ENCODE measurements around the gene SOX8. TPM values are rescaled to one million over a fixed set of nuclear protein-coding genes. Genes with fewer than 3 reads are reported as not detected.

The SOX8 gene
- polyA plus RNA-seq, 3 donors = not detected

- TF ChIP-seq CTCF (IDR thresholded peaks at IDR 0.05) = no peak
- Histone ChIP-seq H4K20me1 (ENCODE audit: insufficient read depth, low read length) (no peaks in the 10 kb centered on the region), H3K4me3 (replicated peaks in 1 of 3; ENCODE audit: low read depth in 2 of 3, low read length in 3 of 3) (no peak overlapping the region), H3K79me2 (ENCODE audit: insufficient read depth, low read length) (no peaks in the 10 kb centered on the region), H3K9me3 (replicated peaks in 1 of 2; ENCODE audit: control insufficient read depth in 1 of 2, insufficient read depth in 1 of 2, low read length in 2 of 2) (no peaks in the 10 kb centered on the region), H3K27ac (ENCODE audit: low read depth in 1 of 2, low read length in 2 of 2) (no peak overlapping the region), H3K9ac (ENCODE audit: insufficient read depth, low read length, poor library complexity, severe bottlenecking) (no peak overlapping the region), H3K36me3 (replicated peaks in 1 of 2; ENCODE audit: control insufficient read depth in 1 of 2, insufficient read depth in 2 of 2, low read length in 2 of 2) (no peaks in the 10 kb centered on the region), H3K4me1 (ENCODE audit: control insufficient read depth in 1 of 2, insufficient read depth in 2 of 2, low read length in 2 of 2) (no peaks in the 10 kb centered on the region), H3K27me3 (ENCODE audit: control insufficient read depth in 2 of 2, insufficient read depth in 2 of 2, low read length in 2 of 2) (peaks cover 0 to 10% of the 10 kb centered on the region in 2 donors), H3K4me2 (replicated peaks; ENCODE audit: extremely low read depth, low read length, poor library complexity, severe bottlenecking) (no peak overlapping the region), H2AFZ (ENCODE audit: insufficient read depth, low read depth, low read length, poor library complexity, severe bottlenecking) (no peak overlapping the region)
- H3K4me1 Mint-ChIP-seq = no peaks in the 10 kb centered on the region
- no peaks in the 10 kb centered on the region for H3K36me3 Mint-ChIP-seq
- peaks cover 0 to 2% (median 0%) of the 10 kb centered on the region in 7 donors for H3K9me3 Mint-ChIP-seq
- 25% methylated on average over 37 of the region's 39 CpGs for WGBS (ENCODE audit: insufficient coverage)
- no peak overlapping the region for H3K27ac Mint-ChIP-seq
- DNase-seq = no peak
- no peak overlapping the region for H3K4me3 Mint-ChIP-seq
- intact Hi-C loops (cut with micrococcal nuclease) = no loop called here
- H3K27me3 Mint-ChIP-seq (ENCODE audit: low read depth in 3 of 3) = peaks cover 7 to 18% (median 14%) of the 10 kb centered on the region in 3 donors
Measured at GRCh38 chr16:1028524-1029258, 47.1 kb downstream of the SOX8 start.

DNA sequence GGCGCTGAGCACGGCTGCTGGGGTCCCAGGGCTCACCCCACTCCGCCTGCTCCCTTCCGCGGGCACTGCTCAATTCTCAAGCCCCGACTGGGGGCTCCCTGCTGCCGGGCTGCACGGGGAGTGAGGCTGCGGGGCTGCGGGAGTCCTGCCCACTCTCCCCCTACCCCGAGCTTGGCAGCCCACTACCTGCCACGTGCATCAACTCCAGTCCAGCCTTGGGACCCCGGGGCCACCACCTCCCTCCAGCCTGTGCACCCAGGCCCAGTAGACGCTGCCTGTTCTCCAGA is 47.6 kb downstream of the SOX8 start:
- 77% methylated on average over 14 of the region's 14 CpGs for WGBS (ENCODE audit: insufficient coverage)
- Histone ChIP-seq H3K9ac (ENCODE audit: insufficient read depth, low read length, poor library complexity, severe bottlenecking) (no peak overlapping the region), H3K4me1 (ENCODE audit: control insufficient read depth in 1 of 2, insufficient read depth in 2 of 2, low read length in 2 of 2) (no peaks in the 10 kb centered on the region), H3K27ac (ENCODE audit: low read depth in 1 of 2, low read length in 2 of 2) (no peak overlapping the region), H3K27me3 (ENCODE audit: control insufficient read depth in 2 of 2, insufficient read depth in 2 of 2, low read length in 2 of 2) (peaks cover 0 to 10% of the 10 kb centered on the region in 2 donors), H3K4me2 (replicated peaks; ENCODE audit: extremely low read depth, low read length, poor library complexity, severe bottlenecking) (no peak overlapping the region), H4K20me1 (ENCODE audit: insufficient read depth, low read length) (no peaks in the 10 kb centered on the region), H3K9me3 (replicated peaks in 1 of 2; ENCODE audit: control insufficient read depth in 1 of 2, insufficient read depth in 1 of 2, low read length in 2 of 2) (no peaks in the 10 kb centered on the region), H2AFZ (ENCODE audit: insufficient read depth, low read depth, low read length, poor library complexity, severe bottlenecking) (no peak overlapping the region), H3K79me2 (ENCODE audit: insufficient read depth, low read length) (no peaks in the 10 kb centered on the region), H3K36me3 (replicated peaks in 1 of 2; ENCODE audit: control insufficient read depth in 1 of 2, insufficient read depth in 2 of 2, low read length in 2 of 2) (no peaks in the 10 kb centered on the region), H3K4me3 (replicated peaks in 1 of 3; ENCODE audit: low read depth in 2 of 3, low read length in 3 of 3) (no peak overlapping the region)
- Mint-ChIP-seq H3K4me1 (no peaks in the 10 kb centered on the region), H3K9me3 (peaks cover 0 to 2% (median 0%) of the 10 kb centered on the region in 7 donors), H3K4me3 (no peak overlapping the region), H3K27me3 (ENCODE audit: low read depth in 3 of 3) (peaks cover 7 to 18% (median 14%) of the 10 kb centered on the region in 3 donors), H3K27ac (no peak overlapping the region), H3K36me3 (no peaks in the 10 kb centered on the region)
- intact Hi-C loops (cut with micrococcal nuclease) = no loop called here
- TF ChIP-seq CTCF (IDR thresholded peaks at IDR 0.05) = no peak
- DNase-seq = no peak
